A673 (cell line): Measurements from ENCODE around the gene FLVCR2. TPM values are rescaled to one million over a fixed set of nuclear protein-coding genes. Genes with fewer than 3 reads are reported as not detected.

Source experiments
- BruUV-seq: library from RNA; stranded (reverse); fragments of 400-500 nt; replicated peaks from 2 replicates; lab custom pipeline; 2021; lab: Mats Ljungman, UMichigan
- CTCF ChIA-PET: fragments of 300-600 bp; sonication (Branson Sonifier 250); formaldehyde crosslinking; loops from one replicate; lab custom pipeline; 2022; ENCODE audit warnings: antibody characterized with exemption; lab: Charles Lee
- POLR2A ChIA-PET: fragments of 300-600 bp; sonication (Branson Sonifier 250); formaldehyde crosslinking; loops from one replicate; lab custom pipeline; 2022; ENCODE audit warnings: antibody characterized with exemption; ENCODE audit not compliant: low non-redundant PET; lab: Charles Lee
- DNase-seq: peaks from one replicate; pipeline ENCODE4 v3.0.0-alpha.2; 2015; ENCODE audit warnings: low spot score
- H3K27ac ChIP-seq: fragments of 200-600 bp; sonication (generic); 2 replicates; pipeline ENCODE4 v1.5.1; 2016; ENCODE audit warnings: mixed run types, low read depth, mild to moderate bottlenecking, mixed read lengths, antibody characterized with exemption, low read length; ENCODE audit not compliant: poor library complexity, severe bottlenecking
- H3K27me3 ChIP-seq: fragments of 200-600 bp; sonication (generic); replicated peaks from 2 replicates; pipeline ENCODE4 v1.6.1; 2017; ENCODE audit warnings: mixed run types, low read depth, mild to moderate bottlenecking, mixed read lengths, antibody characterized with exemption, low read length; ENCODE audit not compliant: insufficient read depth, poor library complexity
- H3K36me3 ChIP-seq: fragments of 200-600 bp; sonication (generic); 2 replicates; pipeline ENCODE4 v1.6.1; 2016; ENCODE audit warnings: mixed run types, mild to moderate bottlenecking, mixed read lengths, antibody characterized with exemption, low read length; ENCODE audit not compliant: insufficient read depth, poor library complexity, severe bottlenecking
- H3K4me1 ChIP-seq: fragments of 200-600 bp; sonication (generic); 2 replicates; pipeline ENCODE4 v1.6.1; 2017; ENCODE audit warnings: mixed run types, mild to moderate bottlenecking, mixed read lengths, antibody characterized with exemption, low read length; ENCODE audit not compliant: insufficient read depth, poor library complexity, severe bottlenecking
- H3K4me3 ChIP-seq: fragments of 200-600 bp; sonication (generic); 2 replicates; pipeline ENCODE4 v1.5.1; 2016; ENCODE audit warnings: low read depth, mixed run types, mild to moderate bottlenecking, mixed read lengths, low read length; ENCODE audit not compliant: poor library complexity, severe bottlenecking
- H3K9me3 ChIP-seq: fragments of 200-600 bp; sonication (generic); 2 replicates; pipeline ENCODE4 v1.6.1; 2016; ENCODE audit warnings: mixed run types, low read depth, mild to moderate bottlenecking, mixed read lengths, antibody characterized with exemption, low read length; ENCODE audit not compliant: poor library complexity, severe bottlenecking
- EZH2 ChIP-seq: fragments of 200-600 bp; sonication (generic); IDR thresholded peaks from 2 replicates; pipeline ENCODE4 v1.6.1; 2017; ENCODE audit warnings: borderline replicate concordance, low read depth, mild to moderate bottlenecking, mixed read lengths, antibody characterized with exemption, low read length; ENCODE audit not compliant: poor library complexity, severe bottlenecking
- intact Hi-C: fragments of 100-400 bp; cut with micrococcal nuclease; formaldehyde crosslinking; loops from one replicate; pipeline ENCODE4 v1.10.0; 2022; ENCODE audit not compliant: unreplicated experiment
- total RNA-seq: library from RNA; stranded (reverse); gene quantifications from 2 replicates; pipeline ENCODE4 v1.2.3, GENCODE V29; 2021
- TF ChIP-seq, protein P1 (sequence below): fragments of 300-800, 200-600 bp; sonication (generic); conservative IDR thresholded peaks from 2 replicates; pipeline ENCODE4 v1.5.1; 2017; ENCODE audit warnings: low read depth, mild to moderate bottlenecking, antibody characterized with exemption, low read length, moderate library complexity, mixed read lengths

The FLVCR2 gene
- total RNA-seq, 1 experiment from 2014 or later, result 3.5 TPM

DNA sequence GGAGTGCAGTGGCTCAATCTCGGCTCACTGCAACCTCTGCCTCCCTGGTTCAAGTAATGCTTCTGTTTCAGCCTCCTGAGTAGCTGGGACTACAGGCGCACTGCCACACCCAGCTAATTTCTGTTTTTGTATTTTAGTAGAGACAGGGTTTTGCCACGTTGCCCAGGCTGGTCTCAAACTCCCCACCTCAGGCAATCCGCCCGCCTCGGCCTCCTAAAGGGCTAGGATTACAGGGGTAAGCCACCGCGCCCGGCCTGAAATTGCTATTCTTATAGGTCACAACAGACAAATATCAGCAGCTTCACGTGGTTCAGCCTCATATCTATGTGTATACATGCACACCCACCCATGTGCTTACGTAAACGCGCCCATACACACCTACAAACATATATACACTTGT, 32.5 kb upstream of the FLVCR2 start:
- no peak for TF ChIP-seq EZH2
- TF ChIP-seq, protein P1, sequence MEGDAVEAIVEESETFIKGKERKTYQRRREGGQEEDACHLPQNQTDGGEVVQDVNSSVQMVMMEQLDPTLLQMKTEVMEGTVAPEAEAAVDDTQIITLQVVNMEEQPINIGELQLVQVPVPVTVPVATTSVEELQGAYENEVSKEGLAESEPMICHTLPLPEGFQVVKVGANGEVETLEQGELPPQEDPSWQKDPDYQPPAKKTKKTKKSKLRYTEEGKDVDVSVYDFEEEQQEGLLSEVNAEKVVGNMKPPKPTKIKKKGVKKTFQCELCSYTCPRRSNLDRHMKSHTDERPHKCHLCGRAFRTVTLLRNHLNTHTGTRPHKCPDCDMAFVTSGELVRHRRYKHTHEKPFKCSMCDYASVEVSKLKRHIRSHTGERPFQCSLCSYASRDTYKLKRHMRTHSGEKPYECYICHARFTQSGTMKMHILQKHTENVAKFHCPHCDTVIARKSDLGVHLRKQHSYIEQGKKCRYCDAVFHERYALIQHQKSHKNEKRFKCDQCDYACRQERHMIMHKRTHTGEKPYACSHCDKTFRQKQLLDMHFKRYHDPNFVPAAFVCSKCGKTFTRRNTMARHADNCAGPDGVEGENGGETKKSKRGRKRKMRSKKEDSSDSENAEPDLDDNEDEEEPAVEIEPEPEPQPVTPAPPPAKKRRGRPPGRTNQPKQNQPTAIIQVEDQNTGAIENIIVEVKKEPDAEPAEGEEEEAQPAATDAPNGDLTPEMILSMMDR, result no peak
- intact Hi-C loops, result no loop called here
- BruUV-seq, result no TSS peak
- H3K4me1 ChIP-seq, result no peaks in the 10 kb centered on the region
- no peak overlapping the region for H3K4me3 ChIP-seq
- peaks cover 6% of the 10 kb centered on the region for H3K27me3 ChIP-seq
- no peak for DNase-seq
- POLR2A ChIA-PET, result no interaction called here
- H3K9me3 ChIP-seq, result no peaks in the 10 kb centered on the region
- H3K36me3 ChIP-seq, result no peaks in the 10 kb centered on the region
- H3K27ac ChIP-seq, result no peak overlapping the region
- CTCF ChIA-PET, result no interaction called here

DNA sequence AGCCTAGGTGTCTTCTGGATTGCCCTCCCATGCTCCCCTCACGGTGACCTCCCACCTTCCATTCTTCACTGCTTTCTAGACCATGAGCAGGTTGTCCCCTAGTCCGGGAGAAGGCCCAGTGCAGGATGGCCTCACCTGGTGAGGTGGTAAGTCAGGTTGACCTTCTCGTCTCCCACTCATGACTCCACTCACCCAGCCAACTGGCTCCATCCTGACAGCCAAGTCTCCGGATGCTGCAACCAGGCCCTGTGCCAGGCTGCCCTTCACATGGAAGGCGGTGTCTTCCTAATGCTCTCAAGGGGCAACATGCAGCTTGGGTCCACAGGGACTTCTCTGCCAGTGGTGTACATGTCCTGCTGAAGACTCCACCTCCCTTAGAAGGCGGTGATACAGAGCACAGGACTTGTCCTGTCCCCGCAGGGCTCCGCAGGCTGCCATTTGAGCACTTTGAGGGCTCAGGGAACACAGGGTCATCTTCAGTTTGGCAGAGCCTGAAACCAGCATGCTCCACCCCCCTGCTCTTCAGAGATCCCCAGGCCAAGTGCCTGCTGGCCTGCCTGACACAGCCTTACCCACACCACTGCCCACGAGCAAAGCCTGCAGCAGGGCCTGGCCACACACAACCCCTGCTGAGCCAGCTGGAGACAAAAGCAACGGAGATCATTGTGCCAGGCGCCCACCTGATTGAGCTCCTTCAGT, 30.7 kb upstream of the FLVCR2 start:
- DNase-seq, result no peak
- intact Hi-C loops, result no loop called here
- POLR2A ChIA-PET, result no interaction called here
- H3K4me1 ChIP-seq, result no peaks in the 10 kb centered on the region
- CTCF ChIA-PET, result no interaction called here
- no peaks in the 10 kb centered on the region for H3K9me3 ChIP-seq
- H3K27ac ChIP-seq, result no peak overlapping the region
- no TSS peak for BruUV-seq
- peaks cover 8% of the 10 kb centered on the region for H3K27me3 ChIP-seq
- no peak overlapping the region for H3K4me3 ChIP-seq
- no peaks in the 10 kb centered on the region for H3K36me3 ChIP-seq
- TF ChIP-seq, protein P1, result no peak
- TF ChIP-seq EZH2, result no peak

DNA sequence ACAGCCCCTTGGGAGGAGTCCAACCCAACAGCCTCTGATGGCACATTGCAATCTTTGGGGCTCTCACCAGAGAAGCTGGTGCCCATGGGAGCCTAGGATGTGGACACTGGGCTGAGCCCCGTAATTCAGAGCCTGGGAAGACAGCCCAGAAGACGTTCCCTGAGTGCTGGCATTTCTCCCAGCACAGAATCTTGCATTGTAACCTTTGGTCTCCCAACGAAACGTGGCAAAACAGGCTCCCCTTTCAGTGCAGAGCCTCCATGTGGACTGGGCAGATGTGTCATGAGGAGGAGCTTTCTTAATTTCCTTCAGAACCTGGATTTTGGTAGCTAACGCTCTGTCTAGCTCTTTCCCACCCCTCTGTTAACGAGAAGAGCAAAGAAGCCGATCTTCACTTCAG, 29.9 kb upstream of the FLVCR2 start:
- Histone ChIP-seq H3K27ac (no peak overlapping the region), H3K27me3 (peaks cover 8% of the 10 kb centered on the region), H3K4me1 (no peaks in the 10 kb centered on the region), H3K4me3 (no peak overlapping the region), H3K36me3 (no peaks in the 10 kb centered on the region), H3K9me3 (no peaks in the 10 kb centered on the region)
- TF ChIP-seq, protein P1, result no peak
- no peak for TF ChIP-seq EZH2
- no peak for DNase-seq
- no TSS peak for BruUV-seq
- POLR2A ChIA-PET, result no interaction called here
- CTCF ChIA-PET, result interaction anchor here (0.5 kb wide), 1 partner anchor 12 kb away, joined by 3 read pairs; no protein-coding TSS in a partner anchor
- intact Hi-C loops, result no loop called here
